Caco-2 (cell line): ENCODE results near the gene AIFM1. TPM values are rescaled to one million over a fixed set of nuclear protein-coding genes. Genes with fewer than 3 reads are reported as not detected.

ENCODE experiments used
- BruUV-seq: library from RNA; stranded (reverse); fragments of 400-500 nt; replicated peaks from 2 replicates; lab custom pipeline; 2021; lab: Mats Ljungman, UMichigan
- CTCF ChIA-PET: fragments of 300-600 bp; sonication (Branson Sonifier 250); formaldehyde crosslinking; loops from one replicate; lab custom pipeline; 2022; ENCODE audit warnings: antibody characterized with exemption; lab: Charles Lee
- POLR2A ChIA-PET: fragments of 300-600 bp; sonication (Branson Sonifier 250); formaldehyde crosslinking; loops from one replicate; lab custom pipeline; 2022; ENCODE audit warnings: antibody characterized with exemption; lab: Charles Lee
- DNase-seq, 2 experiments: peaks; one replicate each; pipeline versions ENCODE4 v3.0.0 to v3.0.0-alpha.2; 2020 to 2022
- H3K27me3 ChIP-seq: replicated peaks from 2 replicates; pipeline ENCODE4 v1.6.0; 2011; ENCODE audit warnings: low read length; ENCODE audit not compliant: control insufficient read depth, insufficient read depth
- H3K36me3 ChIP-seq: 2 replicates; pipeline ENCODE4 v1.5.1; 2011; ENCODE audit warnings: low read length; ENCODE audit not compliant: control insufficient read depth, insufficient read depth
- H3K4me1 ChIP-seq: fragments of 250-450 bp; sonication (Bioruptor Pico); 2 replicates; pipeline ENCODE4 v1.5.1; 2020; ENCODE audit warnings: mild to moderate bottlenecking
- H3K4me3 ChIP-seq: 2 replicates; pipeline ENCODE4 v1.5.1; 2011; ENCODE audit warnings: low read depth, mild to moderate bottlenecking, control low read depth, low read length
- H3K9me3 ChIP-seq: fragments of 250-450 bp; sonication (Bioruptor Pico); 2 replicates; pipeline ENCODE4 v1.5.1; 2020; ENCODE audit warnings: mild to moderate bottlenecking, moderate library complexity
- H3K27ac Mint-ChIP-seq: one replicate; pipeline ENCODE4 v1.8.0; 2022; ENCODE audit warnings: mixed read lengths; ENCODE audit not compliant: unreplicated experiment
- H3K27me3 Mint-ChIP-seq: one replicate; pipeline ENCODE4 v1.8.0; 2022; ENCODE audit warnings: mixed read lengths; ENCODE audit not compliant: insufficient read depth, unreplicated experiment
- H3K36me3 Mint-ChIP-seq: one replicate; pipeline ENCODE4 v1.8.0; 2022; ENCODE audit warnings: mild to moderate bottlenecking, mixed read lengths; ENCODE audit not compliant: insufficient read depth, unreplicated experiment
- H3K4me1 Mint-ChIP-seq: one replicate; pipeline ENCODE4 v1.8.0; 2022; ENCODE audit warnings: low read depth, mixed read lengths; ENCODE audit not compliant: unreplicated experiment
- H3K4me3 Mint-ChIP-seq: one replicate; pipeline ENCODE4 v1.8.0; 2022; ENCODE audit warnings: mild to moderate bottlenecking, moderate library complexity, mixed read lengths; ENCODE audit not compliant: unreplicated experiment
- H3K9me3 Mint-ChIP-seq: one replicate; pipeline ENCODE4 v1.8.0; 2022; ENCODE audit warnings: mixed read lengths; ENCODE audit not compliant: unreplicated experiment
- intact Hi-C: fragments of 100-400 bp; cut with micrococcal nuclease; formaldehyde crosslinking; loops from one replicate; pipeline ENCODE4 v1.10.0; 2022; ENCODE audit not compliant: unreplicated experiment
- total RNA-seq: library from RNA; stranded (reverse); gene quantifications from 2 replicates; pipeline ENCODE4 v1.2.3, GENCODE V29; 2022
- TF ChIP-seq, protein P1 (sequence below), 2 experiments: fragments of 200-600 bp in 1 of 2; IDR thresholded peaks; 1 replicate in 1 of 2; 2 replicates in 1 of 2; pipeline versions ENCODE4 v1.5.1 to v1.8.0; 2011 to 2022; ENCODE audit warnings: antibody characterized with exemption in 1 of 2, control low read depth in 1 of 2, inconsistent platforms in 1 of 2, low read depth in 1 of 2, low read length in 1 of 2, mild to moderate bottlenecking in 1 of 2, moderate library complexity in 1 of 2; ENCODE audit not compliant: insufficient read depth in 1 of 2, severe bottlenecking in 1 of 2, unreplicated experiment in 1 of 2

Gene AIFM1
- total RNA-seq, 1 experiment from 2014 or later, result 53.0 TPM

DNA sequence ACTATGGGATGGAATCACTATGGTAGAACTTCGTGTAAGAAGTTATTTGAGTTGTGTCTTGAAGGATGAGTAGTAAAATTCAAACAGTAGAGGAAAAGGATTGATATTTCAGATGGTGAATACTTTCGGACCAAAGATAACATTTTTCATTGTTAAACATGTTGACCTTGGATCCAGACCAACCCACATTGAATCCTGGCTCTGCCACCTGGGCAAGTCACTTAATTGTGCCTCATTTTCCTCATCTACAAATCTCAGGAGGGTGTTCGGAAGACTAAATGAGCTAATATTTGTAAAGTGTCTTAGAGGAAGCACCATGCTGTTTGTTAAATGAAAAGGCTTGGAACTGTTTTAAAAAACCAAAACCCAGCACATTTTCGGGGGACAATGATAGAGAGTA, 1.4 kb upstream of the AIFM1 start:
- H3K9me3 Mint-ChIP-seq, result no peaks in the 10 kb centered on the region
- H3K27ac Mint-ChIP-seq, result no peak overlapping the region
- no peak for DNase-seq
- no peaks in the 10 kb centered on the region for H3K4me1 ChIP-seq
- peaks cover 22% of the 10 kb centered on the region for H3K36me3 Mint-ChIP-seq
- ChIA-PET POLR2A (no interaction called here), CTCF (no interaction called here)
- H3K27me3 ChIP-seq, result no peaks in the 10 kb centered on the region
- no peaks in the 10 kb centered on the region for H3K36me3 ChIP-seq
- H3K4me3 ChIP-seq, result peak overlapping the region; percentile 81
- no peaks in the 10 kb centered on the region for H3K27me3 Mint-ChIP-seq
- H3K4me1 Mint-ChIP-seq, result no peaks in the 10 kb centered on the region
- BruUV-seq, result no TSS peak
- TF ChIP-seq, protein P1, sequence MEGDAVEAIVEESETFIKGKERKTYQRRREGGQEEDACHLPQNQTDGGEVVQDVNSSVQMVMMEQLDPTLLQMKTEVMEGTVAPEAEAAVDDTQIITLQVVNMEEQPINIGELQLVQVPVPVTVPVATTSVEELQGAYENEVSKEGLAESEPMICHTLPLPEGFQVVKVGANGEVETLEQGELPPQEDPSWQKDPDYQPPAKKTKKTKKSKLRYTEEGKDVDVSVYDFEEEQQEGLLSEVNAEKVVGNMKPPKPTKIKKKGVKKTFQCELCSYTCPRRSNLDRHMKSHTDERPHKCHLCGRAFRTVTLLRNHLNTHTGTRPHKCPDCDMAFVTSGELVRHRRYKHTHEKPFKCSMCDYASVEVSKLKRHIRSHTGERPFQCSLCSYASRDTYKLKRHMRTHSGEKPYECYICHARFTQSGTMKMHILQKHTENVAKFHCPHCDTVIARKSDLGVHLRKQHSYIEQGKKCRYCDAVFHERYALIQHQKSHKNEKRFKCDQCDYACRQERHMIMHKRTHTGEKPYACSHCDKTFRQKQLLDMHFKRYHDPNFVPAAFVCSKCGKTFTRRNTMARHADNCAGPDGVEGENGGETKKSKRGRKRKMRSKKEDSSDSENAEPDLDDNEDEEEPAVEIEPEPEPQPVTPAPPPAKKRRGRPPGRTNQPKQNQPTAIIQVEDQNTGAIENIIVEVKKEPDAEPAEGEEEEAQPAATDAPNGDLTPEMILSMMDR (IDR thresholded peaks at IDR 0.05; ENCODE audit: insufficient read depth in 1 of 2, low read depth in 1 of 2, low read length in 1 of 2, severe bottlenecking in 1 of 2, unreplicated experiment in 1 of 2), result no peak
- intact Hi-C loops, result loop anchor here (5.0 kb wide), 1 partner anchor 100 kb away; the partner anchor contains the start of gene ZNF280C
- H3K9me3 ChIP-seq, result no peaks in the 10 kb centered on the region
- peak overlapping the region; percentile 88 for H3K4me3 Mint-ChIP-seq

DNA sequence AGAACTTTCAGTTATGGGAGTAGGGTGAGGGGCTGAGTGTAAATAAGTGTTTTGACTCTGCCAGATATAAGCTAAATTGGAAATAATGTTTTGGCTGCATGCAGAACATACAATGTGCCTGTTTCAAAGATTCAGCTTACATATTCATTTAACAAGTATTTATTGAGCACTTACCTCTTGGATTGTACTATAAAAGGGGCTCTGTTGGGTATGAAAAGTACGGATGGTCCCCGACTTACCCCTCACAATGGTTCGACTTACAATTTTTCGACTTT, 799 bp upstream of the AIFM1 start:
- intact Hi-C loops, result loop anchor here (5.0 kb wide), 1 partner anchor 101 kb away; the partner anchor contains the start of gene ZNF280C
- Mint-ChIP-seq H3K4me3 (peak overlapping the region; percentile 88), H3K9me3 (no peaks in the 10 kb centered on the region), H3K4me1 (no peaks in the 10 kb centered on the region), H3K27ac (peak overlapping the region; percentile 95), H3K36me3 (peaks cover 22% of the 10 kb centered on the region), H3K27me3 (no peaks in the 10 kb centered on the region)
- H3K4me1 ChIP-seq, result no peaks in the 10 kb centered on the region
- no peak for DNase-seq
- no peaks in the 10 kb centered on the region for H3K36me3 ChIP-seq
- no peaks in the 10 kb centered on the region for H3K9me3 ChIP-seq
- no peaks in the 10 kb centered on the region for H3K27me3 ChIP-seq
- H3K4me3 ChIP-seq, result peak overlapping the region; percentile 81
- TF ChIP-seq, protein P1 (IDR thresholded peaks at IDR 0.05; ENCODE audit: insufficient read depth in 1 of 2, low read depth in 1 of 2, low read length in 1 of 2, severe bottlenecking in 1 of 2, unreplicated experiment in 1 of 2), result no peak
- ChIA-PET POLR2A (no interaction called here), CTCF (no interaction called here)
- BruUV-seq, result TSS peak; percentile 63

DNA sequence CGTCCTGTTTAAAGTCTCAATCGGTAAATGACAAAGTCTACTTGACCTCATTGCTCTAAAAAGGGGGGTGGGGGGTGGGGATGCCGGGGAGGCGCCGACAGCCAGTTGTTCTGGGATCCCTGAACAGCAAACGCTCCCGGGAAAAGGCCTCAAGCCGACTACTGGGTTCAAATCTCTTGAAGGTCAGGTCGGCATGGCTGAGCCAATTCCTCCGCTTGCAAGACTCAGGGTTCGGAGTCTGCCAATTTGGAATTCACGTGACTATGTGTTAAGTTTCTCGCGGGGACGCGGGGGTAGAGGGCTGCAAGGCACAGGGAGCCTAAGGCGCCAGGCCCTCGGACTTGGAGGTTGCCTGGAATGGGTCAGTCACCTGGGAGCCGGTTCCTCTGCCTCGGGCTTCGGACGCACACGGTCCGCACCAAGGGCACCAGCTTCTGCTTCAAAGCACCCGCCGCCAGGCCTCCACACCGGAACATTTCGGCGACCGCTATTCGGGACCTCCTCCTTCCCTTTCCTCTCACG, 399 bp downstream of the AIFM1 start:
- DNase-seq, result no peak
- CTCF ChIA-PET, result interaction anchor here (0.6 kb wide), 1 partner anchor 27 kb away, joined by 3 read pairs; no protein-coding TSS in a partner anchor
- intact Hi-C loops, result loop anchor here (5.0 kb wide), 1 partner anchor 102 kb away; the partner anchor contains the start of gene ZNF280C

More for the DNA sequence above, 399 bp downstream of the AIFM1 start:
- TF ChIP-seq, protein P1 (IDR thresholded peaks at IDR 0.05; ENCODE audit: insufficient read depth in 1 of 2, low read depth in 1 of 2, low read length in 1 of 2, severe bottlenecking in 1 of 2, unreplicated experiment in 1 of 2), result no peak
- H3K4me1 ChIP-seq, result no peaks in the 10 kb centered on the region
- no peaks in the 10 kb centered on the region for H3K36me3 ChIP-seq
- Mint-ChIP-seq H3K36me3 (peaks cover 22% of the 10 kb centered on the region), H3K4me3 (peak overlapping the region; percentile 88), H3K9me3 (no peaks in the 10 kb centered on the region), H3K4me1 (no peaks in the 10 kb centered on the region), H3K27ac (peak overlapping the region; percentile 95), H3K27me3 (no peaks in the 10 kb centered on the region)
- peak overlapping the region; percentile 81 for H3K4me3 ChIP-seq
- H3K9me3 ChIP-seq, result no peaks in the 10 kb centered on the region
- TSS peak; percentile 70 for BruUV-seq
- POLR2A ChIA-PET, result interaction anchor here (0.9 to 1.2 kb wide), 3 partner anchors 93 to 259 kb away, joined by 3 to 6 read pairs (median 5); partner anchors contain the start of genes SLC25A14 and UTP14A
- H3K27me3 ChIP-seq, result no peaks in the 10 kb centered on the region
